ENCODE data around the gene PDCD4.
"Not testable (repeated sequence)": the region's sequence is repeated elsewhere in the genome, so short reads cannot be mapped to it uniquely, and the experiment has no call there.

Gene PDCD4

GRCh38 chr10:110862961-110863360, 8.8 kb upstream of the PDCD4 start:
- DNase-seq = no peak

DNA sequence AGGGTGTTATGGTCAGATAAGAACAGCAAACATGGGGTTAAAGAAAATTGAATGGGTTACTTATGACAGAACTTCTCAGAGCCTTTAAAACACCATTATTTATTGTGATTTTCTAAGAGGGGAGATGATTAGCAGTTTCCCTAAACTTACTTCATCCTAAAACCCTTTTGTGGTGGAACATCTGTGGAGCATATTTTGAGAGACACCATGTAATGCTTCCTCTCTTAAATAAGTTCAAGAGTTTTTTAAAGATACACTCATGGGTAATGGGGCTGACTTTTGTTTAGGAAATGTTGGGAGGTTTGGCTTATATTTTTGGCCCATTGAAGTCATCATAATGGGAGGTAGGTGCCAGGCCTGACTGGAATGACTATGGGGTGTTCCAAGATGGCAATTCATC, 8.4 kb upstream of the PDCD4 start:
- DNase-seq = no peak

DNA sequence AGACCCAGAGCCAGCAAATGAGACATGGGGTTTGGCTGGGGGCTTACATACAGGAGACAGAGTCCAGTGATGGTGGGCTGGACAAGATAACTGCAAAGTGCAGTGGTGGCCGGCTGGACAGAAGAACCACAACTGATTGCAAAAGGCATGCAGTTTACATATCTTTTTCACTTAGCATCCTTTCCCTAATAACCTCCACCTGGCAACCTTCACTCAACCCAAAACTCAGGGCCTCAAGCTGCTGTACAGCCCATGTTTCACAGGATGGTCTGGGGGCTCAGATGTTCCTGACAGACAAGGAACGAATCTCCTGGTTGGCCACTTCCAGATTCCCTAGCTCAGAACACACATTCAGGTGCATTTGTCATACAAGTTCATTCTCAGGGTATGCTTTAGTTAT, 7.8 kb upstream of the PDCD4 start:
- DNase-seq = no peak

GRCh38 chr10:110864662-110865140, 7.0 kb upstream of the PDCD4 start:
- peak; percentile 56 for DNase-seq

DNA sequence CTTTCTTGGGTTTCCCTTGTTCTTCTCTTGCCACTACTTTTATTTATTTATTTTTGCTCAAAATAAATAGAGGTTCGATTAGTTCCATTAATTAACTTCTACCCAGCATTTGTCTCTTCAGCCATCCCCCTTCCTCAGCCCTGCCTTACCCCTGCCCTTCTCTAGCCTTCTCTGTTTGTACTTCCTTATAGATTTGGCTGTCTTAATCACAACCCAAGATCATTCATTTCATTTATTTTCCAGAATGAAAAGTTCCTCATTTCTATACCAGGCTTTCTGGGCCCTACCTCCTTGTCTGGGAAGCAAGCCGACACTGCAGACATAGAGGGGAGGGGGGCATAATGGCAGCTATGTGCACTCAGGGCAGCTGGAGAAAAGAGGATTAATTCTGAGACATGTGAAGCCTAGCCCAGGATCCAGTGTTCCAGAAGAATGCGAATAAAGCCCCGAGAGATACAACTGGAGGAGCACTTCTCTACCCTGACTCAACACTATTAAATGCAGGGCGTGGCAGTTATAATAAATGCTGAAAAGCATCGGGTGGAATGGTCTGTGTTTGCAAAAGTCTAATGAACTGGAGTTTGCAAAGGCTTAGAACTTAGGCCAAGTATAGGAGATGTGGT, 6.4 kb upstream of the PDCD4 start:
- DNase-seq = no peak

GRCh38 chr10:110865809-110866482, 5.8 kb upstream of the PDCD4 start:
- peak; percentile 24 for DNase-seq

- DNase-seq = not testable (repeated sequence)
These were observed 4.5 kb upstream of the PDCD4 start for GRCh38 chr10:110867011-110867806.

DNA sequence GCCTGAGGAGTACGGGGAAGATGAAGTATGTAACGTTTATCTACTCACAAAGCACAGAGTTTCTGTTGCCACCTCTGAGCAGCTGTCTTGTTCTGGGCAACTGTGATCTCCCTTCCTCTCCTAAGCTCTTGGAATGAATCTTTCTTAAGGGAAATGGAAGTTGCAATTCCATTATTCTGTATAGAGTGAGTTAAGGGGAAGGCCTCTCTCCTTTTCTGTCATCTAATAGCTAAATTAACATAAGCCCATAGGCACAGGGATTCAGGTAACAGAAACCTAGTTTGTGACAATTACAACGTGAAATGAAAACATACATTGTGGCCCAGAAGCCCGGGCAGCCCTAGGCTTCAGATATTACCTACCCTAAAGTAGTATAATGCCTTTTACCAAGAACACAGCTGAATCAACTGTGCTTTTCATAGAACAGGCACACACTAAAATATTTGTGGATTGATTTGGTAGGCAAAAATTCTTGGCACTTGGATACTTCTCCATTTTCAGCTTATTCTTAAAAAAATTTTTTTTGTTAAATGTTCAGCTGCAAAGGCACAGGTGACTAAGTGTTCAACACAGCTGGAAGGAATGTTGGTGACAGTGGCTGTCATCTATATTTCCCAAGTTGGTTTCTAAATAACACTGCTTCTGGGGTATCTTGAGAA, 3.8 kb upstream of the PDCD4 start:
- peak; percentile 36 for DNase-seq

- peak; percentile 57 for DNase-seq
These were observed 2.7 kb upstream of the PDCD4 start for GRCh38 chr10:110868981-110869380.

GRCh38 chr10:110870823-110871297, 868 bp upstream of the PDCD4 start:
- DNase-seq = no peak

GRCh38 chr10:110872145-110872983, 636 bp downstream of the PDCD4 start:
- peak; percentile 81 for DNase-seq

GRCh38 chr10:110872984-110873923, 1.5 kb downstream of the PDCD4 start:
- DNase-seq = no peak

- DNase-seq = no peak
These were observed 2.2 kb downstream of the PDCD4 start for GRCh38 chr10:110873951-110874350.

GRCh38 chr10:110876000-110876399, 4.3 kb downstream of the PDCD4 start:
- DNase-seq = no peak

DNA sequence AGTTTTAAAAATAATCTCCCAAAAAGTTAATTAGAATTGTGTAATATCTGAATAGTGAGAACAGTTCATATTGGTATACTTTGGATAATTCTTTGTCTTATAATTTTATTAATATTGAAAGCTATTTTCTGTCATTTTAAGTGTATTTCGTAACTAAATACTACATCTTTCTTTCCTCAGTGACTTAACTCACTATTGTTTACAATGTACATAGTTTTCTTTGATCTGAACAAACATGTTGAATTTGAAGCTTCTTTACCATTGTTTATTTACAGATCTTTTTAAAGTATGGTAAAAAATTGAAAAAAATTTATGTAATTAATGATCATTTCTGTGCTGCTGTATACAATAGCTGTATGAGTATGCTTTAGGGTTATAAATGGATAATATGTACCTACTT, 5.1 kb downstream of the PDCD4 start:
- no peak for DNase-seq

DNA sequence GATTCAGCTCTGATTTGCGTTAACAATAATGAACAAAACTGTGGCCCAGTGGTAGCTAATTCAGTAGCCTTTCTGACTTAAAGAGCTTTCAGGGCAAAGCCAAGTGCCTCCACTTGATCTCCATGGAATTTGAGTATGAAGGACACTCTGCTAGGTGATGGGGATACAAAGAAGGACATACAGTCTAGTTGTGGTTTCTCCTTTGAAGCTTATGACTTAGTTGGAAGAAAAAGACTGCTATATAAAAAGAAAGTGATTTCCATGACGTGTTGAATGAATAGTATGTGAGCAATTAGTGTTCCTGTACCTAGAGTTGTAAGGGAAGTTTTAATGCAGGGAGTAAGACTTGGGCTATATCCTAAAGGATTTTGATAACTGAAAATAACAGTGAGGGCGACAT, 8.3 kb downstream of the PDCD4 start:
- no peak for DNase-seq

GRCh38 chr10:110881247-110881646, 9.5 kb downstream of the PDCD4 start:
- no peak for DNase-seq

DNA sequence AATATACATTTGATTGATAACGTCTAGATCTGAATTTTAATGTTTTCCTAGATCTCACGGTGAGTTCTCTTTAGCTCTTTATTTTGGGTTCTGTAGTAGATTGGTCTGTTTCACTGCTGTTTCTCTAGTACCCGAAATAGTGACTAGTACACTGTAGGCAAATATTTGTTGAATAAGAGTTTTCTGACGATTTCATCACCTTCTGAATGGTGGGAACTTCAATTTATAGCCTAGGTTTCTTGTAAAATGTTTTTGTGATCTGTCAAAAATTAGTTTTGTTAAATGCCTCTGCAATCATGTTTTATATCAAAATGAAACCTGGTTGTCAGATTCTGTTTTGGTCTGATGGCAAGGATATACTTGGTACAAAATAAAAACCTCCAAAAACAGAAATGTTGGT, 10.2 kb downstream of the PDCD4 start:
- no peak for DNase-seq

DNA sequence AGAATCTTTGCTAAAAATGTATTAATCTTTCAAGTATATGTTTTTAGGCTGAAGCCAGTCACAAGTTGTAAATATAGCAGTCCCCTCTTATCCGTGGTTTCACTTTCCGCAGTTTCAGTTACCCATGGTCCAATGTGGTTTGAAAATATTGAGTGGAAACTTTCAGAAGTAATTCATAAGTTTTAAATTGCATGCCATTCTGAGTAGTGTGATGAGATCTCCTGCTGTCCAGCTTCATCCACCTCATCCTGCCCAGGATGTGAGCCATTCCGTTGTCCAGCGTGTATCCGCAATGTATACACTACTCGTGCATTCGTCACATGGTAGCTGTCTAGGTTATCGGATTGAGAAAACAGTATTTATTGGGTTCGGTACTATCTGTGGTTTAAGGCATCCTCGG, 12.2 kb downstream of the PDCD4 start:
- DNase-seq = no peak

GRCh38 chr10:110885932-110886674, 14.4 kb downstream of the PDCD4 start:
- no peak for DNase-seq
